Esophagus muscularis mucosa (tissue), 4 donors: ENCODE data around the gene LSM4. TPM values are rescaled to one million over a fixed set of nuclear protein-coding genes. Genes with fewer than 3 reads are reported as not detected.

Source experiments
- DNase-seq: peaks from one replicate; pipeline ENCODE4 v3.0.0-alpha.2; 2017; ENCODE audit errors: extremely low spot score
- H3K27ac ChIP-seq, 4 donors: fragments of 200-600 bp; sonication (generic); replicated peaks in 1 of 4; 1 replicate in 3 of 4; 2 replicates in 1 of 4; pipeline ENCODE4 v1.5.1; 2016 to 2019; ENCODE audit warnings: mild to moderate bottlenecking in 1 of 4
- H3K27me3 ChIP-seq, 4 donors: fragments of 200-600 bp; sonication (generic); one replicate each; pipeline versions ENCODE4 v1.5.1 to v1.6.0; 2016 to 2019
- H3K36me3 ChIP-seq, 4 donors: fragments of 200-600 bp; sonication (generic); one replicate each; pipeline ENCODE4 v1.5.1; 2016 to 2019
- H3K4me1 ChIP-seq, 4 donors: fragments of 200-600 bp; sonication (generic); one replicate each; pipeline ENCODE4 v1.5.1; 2016 to 2019
- H3K4me3 ChIP-seq, 4 donors: fragments of 200-600 bp; sonication (generic); 1 replicate in 2 of 4; 2 replicates in 2 of 4; pipeline ENCODE4 v1.5.1; 2016 to 2019; ENCODE audit warnings: mild to moderate bottlenecking in 4 of 4, moderate library complexity in 1 of 4
- H3K9me3 ChIP-seq, 4 donors: fragments of 200-600 bp; sonication (generic); 1 replicate in 3 of 4; 2 replicates in 1 of 4; pipeline ENCODE4 v1.5.1; 2016 to 2019
- EP300 ChIP-seq: sonication (generic); formaldehyde crosslinking; IDR thresholded peaks from one replicate; pipeline ENCODE4 v1.6.1; 2017; ENCODE audit warnings: antibody characterized with exemption
- POLR2A ChIP-seq: fragments of 450-650 bp; IDR thresholded peaks from one replicate; pipeline ENCODE4 v1.6.1; 2017; ENCODE audit warnings: antibody characterized with exemption, moderate library complexity, mild to moderate bottlenecking, low read depth
- POLR2AphosphoS5 ChIP-seq, 2 donors: sonication (generic); formaldehyde crosslinking; IDR thresholded peaks; one replicate each; pipeline ENCODE4 v1.6.1; 2017; ENCODE audit warnings: antibody characterized with exemption in 2 of 2
- WGBS: methylation state at CpG from one replicate; pipeline ENCODE4 v1.1.5; 2018; 5-methylcytosine and 5-hydroxymethylcytosine counted together
- intact Hi-C: fragments of 100-400 bp; cut with DNase I; formaldehyde crosslinking; loops from one replicate; pipeline ENCODE4 v1.15.1; 2023
- total RNA-seq, 4 donors: library from RNA; depleted of rRNA; stranded (reverse); fragments of >200 nt; gene quantifications; one replicate each; pipeline versions ENCODE4 v1.1.0 to v1.2.1, GENCODE V29; 2016
- TF ChIP-seq, protein P1 (sequence below), 3 experiments: fragments of 200-600 bp in 2 of 3; fragments of 450-650 bp in 1 of 3; sonication (generic) in 2 of 3; IDR thresholded peaks; one replicate each; pipeline ENCODE4 v1.5.1; 2017 to 2019; ENCODE audit warnings: antibody characterized with exemption in 3 of 3, mild to moderate bottlenecking in 2 of 3, moderate library complexity in 1 of 3

LSM4 gene
- total RNA-seq, 4 donors from 2014 or later = 86.8 to 116 (median 93.9) TPM

DNA sequence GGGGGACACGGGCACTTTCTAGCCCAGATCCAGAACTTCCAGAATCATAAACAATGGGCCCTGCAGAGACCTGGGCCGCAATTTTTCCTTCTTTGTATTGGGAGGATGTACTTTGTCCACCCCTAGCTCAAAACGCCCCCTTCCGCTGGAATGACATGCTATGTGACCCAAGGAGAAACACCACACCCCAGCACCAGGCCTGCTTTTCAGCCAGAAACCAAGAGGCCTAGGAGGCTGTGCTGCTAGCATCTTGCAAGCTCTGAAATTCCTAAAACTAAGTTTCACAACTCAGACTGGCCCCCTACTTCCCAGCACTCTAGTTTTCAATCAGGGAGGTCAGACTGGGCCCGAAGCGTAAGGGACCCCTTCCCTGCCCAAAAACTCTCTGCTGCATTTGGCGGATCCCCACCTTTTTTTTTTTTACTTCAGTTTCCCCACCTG is 538 bp downstream of the LSM4 start:
- intact Hi-C loops = loop anchor here (2.0 to 10.0 kb wide), 2 partner anchors 44 to 118 kb away; partner anchors contain the start of gene RAB3A
- Histone ChIP-seq H3K9me3 (no peaks in the 10 kb centered on the region), H3K27me3 (no peaks in the 10 kb centered on the region), H3K36me3 (no peaks in the 10 kb centered on the region), H3K4me1 (peaks cover 52 to 67% (median 61%) of the 10 kb centered on the region in 4 donors), H3K27ac (peak overlapping the region; percentile 88 to 93 (median 92)), H3K4me3 (peak overlapping the region; percentile 64 to 84 (median 80))
- WGBS = 2% methylated on average over 7 of the region's 7 CpGs
- TF ChIP-seq POLR2AphosphoS5 (IDR thresholded peaks at IDR 0.05) (no peak), EP300 (no peak), POLR2A (no peak)
- TF ChIP-seq, protein P1, sequence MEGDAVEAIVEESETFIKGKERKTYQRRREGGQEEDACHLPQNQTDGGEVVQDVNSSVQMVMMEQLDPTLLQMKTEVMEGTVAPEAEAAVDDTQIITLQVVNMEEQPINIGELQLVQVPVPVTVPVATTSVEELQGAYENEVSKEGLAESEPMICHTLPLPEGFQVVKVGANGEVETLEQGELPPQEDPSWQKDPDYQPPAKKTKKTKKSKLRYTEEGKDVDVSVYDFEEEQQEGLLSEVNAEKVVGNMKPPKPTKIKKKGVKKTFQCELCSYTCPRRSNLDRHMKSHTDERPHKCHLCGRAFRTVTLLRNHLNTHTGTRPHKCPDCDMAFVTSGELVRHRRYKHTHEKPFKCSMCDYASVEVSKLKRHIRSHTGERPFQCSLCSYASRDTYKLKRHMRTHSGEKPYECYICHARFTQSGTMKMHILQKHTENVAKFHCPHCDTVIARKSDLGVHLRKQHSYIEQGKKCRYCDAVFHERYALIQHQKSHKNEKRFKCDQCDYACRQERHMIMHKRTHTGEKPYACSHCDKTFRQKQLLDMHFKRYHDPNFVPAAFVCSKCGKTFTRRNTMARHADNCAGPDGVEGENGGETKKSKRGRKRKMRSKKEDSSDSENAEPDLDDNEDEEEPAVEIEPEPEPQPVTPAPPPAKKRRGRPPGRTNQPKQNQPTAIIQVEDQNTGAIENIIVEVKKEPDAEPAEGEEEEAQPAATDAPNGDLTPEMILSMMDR (IDR thresholded peaks at IDR 0.05) = no peak
- no peak for DNase-seq

DNA sequence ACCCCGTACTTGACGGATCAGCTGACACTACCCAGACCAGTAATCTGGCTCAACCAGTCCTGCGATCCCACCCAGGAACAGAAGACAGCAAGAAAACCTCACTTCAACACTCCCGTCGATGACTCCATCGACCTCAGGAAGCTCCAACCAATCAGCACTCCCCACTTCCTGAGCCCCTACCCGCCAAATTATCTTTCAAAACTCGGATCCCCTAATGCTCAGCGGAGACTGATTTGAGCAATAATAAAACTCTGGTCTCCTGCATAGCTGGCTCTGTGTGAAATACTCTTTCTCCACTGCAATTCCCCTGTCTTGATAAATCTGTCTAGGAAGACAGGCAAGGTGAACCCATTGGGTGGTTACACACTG is 1.2 kb downstream of the LSM4 start:
- DNase-seq = no peak
- intact Hi-C loops = loop anchor here (2.0 to 10.0 kb wide), 2 partner anchors 43 to 117 kb away; partner anchors contain the start of gene RAB3A
- Histone ChIP-seq H3K27me3 (no peaks in the 10 kb centered on the region), H3K4me3 (peak overlapping the region in 1 of 4 donors; percentile 84), H3K27ac (peak overlapping the region; percentile 88 to 93 (median 92)), H3K4me1 (peaks cover 52 to 69% (median 61%) of the 10 kb centered on the region in 4 donors), H3K36me3 (no peaks in the 10 kb centered on the region), H3K9me3 (no peaks in the 10 kb centered on the region)
- TF ChIP-seq, protein P1 (IDR thresholded peaks at IDR 0.05) = no peak
- no peak for TF ChIP-seq POLR2AphosphoS5 (IDR thresholded peaks at IDR 0.05)
- TF ChIP-seq POLR2A = no peak
- no peak for TF ChIP-seq EP300
- WGBS = 22% methylated on average over 9 of the region's 9 CpGs

DNA sequence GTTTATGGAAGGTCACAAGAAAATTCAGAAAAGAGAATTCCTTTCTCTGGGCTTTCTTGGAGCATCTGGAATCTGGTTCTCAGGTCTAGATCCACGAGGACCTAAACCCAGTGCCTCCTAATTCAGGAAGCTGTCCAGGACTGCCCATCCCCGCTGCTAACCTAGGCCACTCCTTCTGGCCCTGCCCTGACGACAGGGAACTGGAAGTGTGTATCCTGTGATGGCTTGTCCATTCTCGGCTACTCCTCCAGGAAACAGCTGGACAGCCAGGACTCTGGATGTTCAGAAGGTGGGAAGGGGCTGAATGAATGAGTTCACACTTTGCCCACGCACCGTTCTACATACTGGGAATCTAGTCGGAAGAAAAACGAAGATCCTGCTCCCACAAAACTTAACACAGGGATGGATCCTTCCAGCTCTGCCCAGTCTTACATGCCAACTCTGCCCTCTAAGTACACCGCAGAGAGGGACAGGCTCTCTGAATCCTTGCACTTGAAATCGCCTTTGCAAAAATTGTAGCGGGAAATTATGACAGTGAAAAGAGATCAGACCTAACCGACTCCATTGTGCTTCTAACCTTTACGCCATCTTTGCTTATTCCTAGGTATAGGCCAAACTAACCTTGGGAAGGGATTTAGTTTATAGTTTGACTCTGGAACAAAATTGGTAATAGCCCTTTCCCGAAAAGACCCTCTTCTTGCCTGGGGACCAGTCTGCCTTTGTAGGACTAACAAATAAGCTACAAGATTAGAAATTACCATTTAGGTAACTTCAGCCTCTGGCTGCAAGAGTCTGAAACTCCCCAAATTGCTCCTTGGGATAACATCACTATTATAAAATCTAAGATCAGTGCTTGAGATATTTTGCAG is 1.8 kb downstream of the LSM4 start:
- Histone ChIP-seq H3K36me3 (no peaks in the 10 kb centered on the region), H3K27ac (peak overlapping the region; percentile 13 to 92 (median 63)), H3K27me3 (no peaks in the 10 kb centered on the region), H3K9me3 (no peaks in the 10 kb centered on the region), H3K4me3 (no peak overlapping the region), H3K4me1 (peaks cover 52 to 69% (median 61%) of the 10 kb centered on the region in 4 donors)
- DNase-seq = no peak
- TF ChIP-seq POLR2AphosphoS5 (IDR thresholded peaks at IDR 0.05) (peak; percentile 28 to 58), EP300 (no peak)
- intact Hi-C loops = loop anchor here (10.0 kb wide), 1 partner anchor 116 kb away; the partner anchor contains the start of gene RAB3A
- 60% methylated on average over 14 of the region's 14 CpGs for whole genome bisulfite sequencing

DNA sequence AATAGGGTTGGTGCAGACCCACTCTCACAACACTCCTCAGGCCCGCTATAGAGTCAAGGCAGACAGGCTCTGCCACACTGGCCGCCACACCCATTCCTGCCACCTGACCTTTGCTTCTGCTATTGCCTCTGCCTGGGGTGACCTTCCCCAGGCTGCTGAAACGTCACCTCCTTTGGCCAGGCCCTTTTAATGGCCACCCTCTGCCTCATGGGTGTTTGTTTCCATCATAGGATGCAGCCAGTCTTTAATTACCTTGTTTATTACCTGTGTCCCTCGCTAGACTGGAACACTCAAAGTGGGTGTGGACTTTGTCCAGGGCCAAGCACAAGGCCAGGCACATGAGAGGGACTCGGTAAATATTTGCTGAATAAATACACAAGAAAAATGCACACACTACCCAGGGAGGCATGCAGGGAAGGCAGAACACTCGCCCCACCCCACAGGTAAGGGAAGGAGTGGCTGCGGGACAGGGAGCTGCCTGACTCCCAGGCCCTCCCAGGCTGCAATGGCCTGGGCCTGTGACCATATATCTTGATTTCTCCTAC is 3.2 kb downstream of the LSM4 start:
- DNase-seq = no peak
- intact Hi-C loops = loop anchor here (10.0 kb wide), 1 partner anchor 115 kb away; the partner anchor contains the start of gene RAB3A
- WGBS = 79% methylated on average over 5 of the region's 7 CpGs

More for the DNA sequence above, 3.2 kb downstream of the LSM4 start:
- Histone ChIP-seq H3K27me3 (no peaks in the 10 kb centered on the region), H3K4me3 (no peak overlapping the region), H3K4me1 (peaks cover 52 to 69% (median 61%) of the 10 kb centered on the region in 4 donors), H3K9me3 (no peaks in the 10 kb centered on the region), H3K27ac (peak overlapping the region in 2 of 4 donors; percentile 0 to 38), H3K36me3 (peaks cover 0 to 12% (median 4%) of the 10 kb centered on the region in 4 donors)
- TF ChIP-seq, protein P1 (IDR thresholded peaks at IDR 0.05) = no peak
- TF ChIP-seq POLR2AphosphoS5 (IDR thresholded peaks at IDR 0.05) (no peak), POLR2A (no peak), EP300 (no peak)
